Colonic mucosa (tissue), 4 donors: ENCODE data around the gene LRRN4CL. TPM values are rescaled to one million over a fixed set of nuclear protein-coding genes. Genes with fewer than 3 reads are reported as not detected.
"Not testable (repeated sequence)": the region's sequence is repeated elsewhere in the genome, so short reads cannot be mapped to it uniquely, and the experiment has no call there.

Experiments used
- DNase-seq: peaks from one replicate; pipeline ENCODE4 v3.0.0-alpha.2; 2020
- H3K27ac ChIP-seq: fragments of 200-600 bp; one replicate; pipeline ENCODE4 v1.8.0; 2021
- H3K27me3 ChIP-seq: fragments of 200-600 bp; one replicate; pipeline ENCODE4 v1.8.0; 2021
- H3K36me3 ChIP-seq: fragments of 200-600 bp; one replicate; pipeline ENCODE4 v1.8.0; 2021
- H3K4me1 ChIP-seq: fragments of 200-600 bp; one replicate; pipeline ENCODE4 v1.8.0; 2021; ENCODE audit warnings: mild to moderate bottlenecking
- H3K4me3 ChIP-seq: fragments of 200-600 bp; one replicate; pipeline ENCODE4 v1.8.0; 2021
- H3K9ac ChIP-seq, 2 donors: one replicate each; pipeline ENCODE4 v1.7.0; 2013; ENCODE audit warnings: control low read depth in 2 of 2, low read depth in 2 of 2, low read length in 2 of 2
- H3K9me3 ChIP-seq: fragments of 200-600 bp; one replicate; pipeline ENCODE4 v1.8.0; 2021
- CTCF ChIP-seq: fragments of 200-600 bp; IDR thresholded peaks from one replicate; pipeline ENCODE4 v1.8.0; 2022; ENCODE audit warnings: antibody characterized with exemption, mild to moderate bottlenecking
- intact Hi-C: fragments of 100-400 bp; cut with DNase I; formaldehyde crosslinking; loops from one replicate; pipeline ENCODE4 v1.14.1; 2022
- total RNA-seq, 2 donors: library from RNA; stranded (reverse); fragmentation: NEBNext Ultra II Directional in 1 of 2; extraction: Animal tissue kit (Norgen Biotek cat#: 25700) in 1 of 2; gene quantifications; one replicate each; pipeline ENCODE4 v1.2.1, GENCODE V29; 2021
- donor health status: healthy.
- donor health status: DM: no; HTN: no; CAD: no.
- donor health status: DM: no; HTN: no; CAD: no.

LRRN4CL gene
- total RNA-seq, 2 donors from 2014 or later, result 0.82 to 3.3 TPM

- Histone ChIP-seq H3K4me3 (peak overlapping the region; percentile 100), H3K9ac (peak overlapping the region; percentile 95 to 97), H3K9me3 (no peaks in the 10 kb centered on the region), H3K36me3 (no peaks in the 10 kb centered on the region), H3K27ac (peak overlapping the region; percentile 87), H3K4me1 (peaks cover 11% of the 10 kb centered on the region), H3K27me3 (no peaks in the 10 kb centered on the region)
- intact Hi-C loops, result no loop called here
- no peak for DNase-seq
- TF ChIP-seq CTCF, result no peak
These were observed 10.9 kb downstream of the LRRN4CL start for GRCh38 chr11:62678433-62678769.

GRCh38 chr11:62677714-62678113, 11.6 kb downstream of the LRRN4CL start:
- intact Hi-C loops, result no loop called here
- peaks cover 14% of the 10 kb centered on the region for H3K4me1 ChIP-seq
- no peak for TF ChIP-seq CTCF
- peak overlapping the region in 1 of 2 donors; percentile 97 for H3K9ac ChIP-seq
- no peak overlapping the region for H3K27ac ChIP-seq
- H3K36me3 ChIP-seq, result no peaks in the 10 kb centered on the region
- H3K4me3 ChIP-seq, result peak overlapping the region; percentile 100
- no peaks in the 10 kb centered on the region for H3K27me3 ChIP-seq
- H3K9me3 ChIP-seq, result no peaks in the 10 kb centered on the region
- DNase-seq, result no peak

- no peak for TF ChIP-seq CTCF
- intact Hi-C loops, result no loop called here
- H3K27me3 ChIP-seq, result no peaks in the 10 kb centered on the region
- peaks cover 16% of the 10 kb centered on the region for H3K4me1 ChIP-seq
- H3K9me3 ChIP-seq, result no peaks in the 10 kb centered on the region
- DNase-seq, result no peak
- H3K9ac ChIP-seq, result no peak overlapping the region
- no peaks in the 10 kb centered on the region for H3K36me3 ChIP-seq
- no peak overlapping the region for H3K4me3 ChIP-seq
- no peak overlapping the region for H3K27ac ChIP-seq
These were observed 12.2 kb downstream of the LRRN4CL start for GRCh38 chr11:62677156-62677555.

GRCh38 chr11:62676698-62677097, 12.6 kb downstream of the LRRN4CL start:
- TF ChIP-seq CTCF, result no peak
- Histone ChIP-seq H3K27ac (no peak overlapping the region), H3K36me3 (no peaks in the 10 kb centered on the region), H3K4me1 (peaks cover 16% of the 10 kb centered on the region), H3K4me3 (no peak overlapping the region), H3K9me3 (no peaks in the 10 kb centered on the region), H3K27me3 (no peaks in the 10 kb centered on the region), H3K9ac (no peak overlapping the region)
- no peak for DNase-seq
- intact Hi-C loops, result no loop called here

GRCh38 chr11:62675415-62675814, 13.9 kb downstream of the LRRN4CL start:
- DNase-seq, H3K27me3 ChIP-seq, H3K9ac ChIP-seq, H3K36me3 ChIP-seq, H3K27ac ChIP-seq, intact Hi-C loops, H3K4me3 ChIP-seq, H3K9me3 ChIP-seq: not testable (repeated sequence)
- H3K4me1 ChIP-seq, result peaks cover 16% of the 10 kb centered on the region

- DNase-seq, result no peak
- Histone ChIP-seq H3K27me3 (no peaks in the 10 kb centered on the region), H3K4me3 (no peak overlapping the region), H3K4me1 (peaks cover 23% of the 10 kb centered on the region), H3K27ac (no peak overlapping the region), H3K36me3 (no peaks in the 10 kb centered on the region), H3K9me3 (no peaks in the 10 kb centered on the region), H3K9ac (peak overlapping the region in 1 of 2 donors; percentile 99)
- intact Hi-C loops, result no loop called here
- no peak for TF ChIP-seq CTCF
These were observed 16.2 kb downstream of the LRRN4CL start for GRCh38 chr11:62673196-62673525.
